ENCODE results near the gene TAF11L3.
"Not testable (repeated sequence)": the region's sequence is repeated elsewhere in the genome, so short reads cannot be mapped to it uniquely, and the experiment has no call there.

The TAF11L3 gene

DNA sequence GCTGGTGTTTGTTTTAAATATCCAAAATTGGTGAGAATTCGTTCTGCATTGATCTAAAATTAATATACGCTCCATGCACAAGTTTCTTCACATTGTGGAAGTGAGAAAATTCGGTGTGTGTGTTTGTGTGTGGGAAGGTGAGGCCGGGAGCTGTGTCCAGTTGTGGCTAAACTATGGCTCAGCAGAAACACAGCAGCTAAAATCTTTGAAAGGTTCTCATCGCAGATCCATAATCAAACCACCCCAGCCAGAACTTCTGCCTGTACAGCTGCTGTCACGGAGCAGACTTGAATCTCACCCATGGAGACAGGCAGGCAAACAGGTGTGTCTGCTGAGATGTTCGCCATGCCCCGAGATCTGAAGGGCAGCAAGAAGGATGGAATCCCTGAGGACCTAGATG lies 20.2 kb upstream of the TAF11L3 start, which contains the start of gene TAF11L2:
Gene TAF11L2, plus strand, starts transcription at position 301 of the 400 bp plus-strand sequence.
- H3K4me1 ChIP-seq (ENCODE audit: insufficient read depth, low read length), result not testable (repeated sequence)

DNA sequence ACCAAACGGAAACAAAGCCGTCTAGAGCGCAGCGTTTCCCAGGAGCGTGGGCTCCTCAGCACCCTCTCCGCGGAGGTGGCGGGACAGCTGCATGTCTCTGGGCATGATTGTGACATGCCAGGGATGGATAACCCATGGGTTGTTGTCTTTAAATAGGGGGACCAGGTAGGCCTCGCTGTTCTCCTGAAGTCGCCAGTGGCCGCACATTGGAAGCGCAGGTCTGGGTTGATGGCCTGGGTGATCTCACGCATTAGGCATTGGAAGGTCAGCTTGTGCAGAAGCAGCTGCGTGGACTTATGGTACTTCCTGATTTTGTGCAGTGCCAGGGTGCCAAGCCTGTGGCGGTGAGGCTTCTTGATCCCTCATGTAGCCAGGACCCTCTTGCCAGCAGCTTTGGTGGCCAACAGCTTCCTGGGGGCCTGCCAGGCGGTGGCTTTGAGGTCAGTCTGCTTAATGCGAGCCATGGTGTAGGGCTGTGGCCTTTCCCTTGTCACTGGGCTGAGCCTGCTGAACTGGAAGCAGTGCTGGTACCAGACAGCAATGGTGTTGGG lies 6.3 kb upstream of the TAF11L3 start:
- no peaks in the 10 kb centered on the region for H3K27me3 ChIP-seq (ENCODE audit: insufficient read depth, low read length)
- no peaks in the 10 kb centered on the region for H3K9me3 ChIP-seq (ENCODE audit: insufficient read depth, low read depth, low read length)
- no peak overlapping the region for H3K9ac ChIP-seq (ENCODE audit: low read depth, low read length)

More for the DNA sequence above, 20.2 kb upstream of the TAF11L3 start, which contains the start of gene TAF11L2:
- not testable (repeated sequence) for H3K9ac ChIP-seq (ENCODE audit: low read depth, low read length); H3K36me3 ChIP-seq (ENCODE audit: insufficient read depth, low read depth, low read length); H3K27ac ChIP-seq (ENCODE audit: low read length); H3K4me3 ChIP-seq (ENCODE audit: low read length); H3K9me3 ChIP-seq (ENCODE audit: insufficient read depth, low read depth, low read length); H3K27me3 ChIP-seq (ENCODE audit: insufficient read depth, low read length)

DNA sequence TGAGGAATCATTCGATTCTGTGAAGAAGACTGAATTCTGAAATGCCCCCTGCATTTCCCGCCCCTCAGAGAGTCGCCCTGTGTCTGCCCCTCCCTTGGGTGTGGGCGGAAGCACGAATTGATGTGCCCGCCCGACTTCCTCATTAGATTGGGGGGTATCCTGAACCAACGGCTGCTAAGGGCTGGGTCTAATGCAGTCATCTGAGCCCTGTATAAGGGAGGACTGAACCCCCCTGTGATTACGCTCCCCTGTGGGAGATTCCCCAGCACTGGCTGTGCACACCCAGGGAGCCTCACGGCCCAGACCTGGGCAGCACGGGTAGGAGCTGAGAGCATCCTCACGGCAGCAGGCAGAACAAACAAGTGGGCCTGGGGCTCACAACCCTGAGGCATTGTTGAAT lies 641 bp upstream of the TAF11L3 start:
- not testable (repeated sequence) for H3K4me3 ChIP-seq (ENCODE audit: low read length); H3K27me3 ChIP-seq (ENCODE audit: insufficient read depth, low read length); H3K9ac ChIP-seq (ENCODE audit: low read depth, low read length); H3K9me3 ChIP-seq (ENCODE audit: insufficient read depth, low read depth, low read length); H3K27ac ChIP-seq (ENCODE audit: low read length); H3K4me1 ChIP-seq (ENCODE audit: insufficient read depth, low read length); H3K36me3 ChIP-seq (ENCODE audit: insufficient read depth, low read depth, low read length)

More for the DNA sequence above, 6.3 kb upstream of the TAF11L3 start:
- Histone ChIP-seq H3K27ac (ENCODE audit: low read length) (no peak overlapping the region), H3K4me1 (ENCODE audit: insufficient read depth, low read length) (no peaks in the 10 kb centered on the region), H3K4me3 (ENCODE audit: low read length) (no peak overlapping the region), H3K36me3 (ENCODE audit: insufficient read depth, low read depth, low read length) (no peaks in the 10 kb centered on the region)

- H3K27ac ChIP-seq (ENCODE audit: low read length); H3K9me3 ChIP-seq (ENCODE audit: insufficient read depth, low read depth, low read length); H3K27me3 ChIP-seq (ENCODE audit: insufficient read depth, low read length); H3K36me3 ChIP-seq (ENCODE audit: insufficient read depth, low read depth, low read length); H3K4me1 ChIP-seq (ENCODE audit: insufficient read depth, low read length); H3K4me3 ChIP-seq (ENCODE audit: low read length); H3K9ac ChIP-seq (ENCODE audit: low read depth, low read length): not testable (repeated sequence)
Measured at GRCh38 chr5:17519508-17519907, 1.3 kb downstream of the TAF11L3 start.

GRCh38 chr5:17521501-17521900 lies 3.3 kb downstream of the TAF11L3 start, which contains the start of gene TAF11L4:
TAF11L4 (plus strand) TSS chr5:17521801.
- not testable (repeated sequence) for H3K36me3 ChIP-seq (ENCODE audit: insufficient read depth, low read depth, low read length); H3K4me3 ChIP-seq (ENCODE audit: low read length); H3K27ac ChIP-seq (ENCODE audit: low read length); H3K27me3 ChIP-seq (ENCODE audit: insufficient read depth, low read length); H3K9me3 ChIP-seq (ENCODE audit: insufficient read depth, low read depth, low read length); H3K9ac ChIP-seq (ENCODE audit: low read depth, low read length); H3K4me1 ChIP-seq (ENCODE audit: insufficient read depth, low read length)

- H3K27ac ChIP-seq (ENCODE audit: low read length); H3K4me3 ChIP-seq (ENCODE audit: low read length); H3K4me1 ChIP-seq (ENCODE audit: insufficient read depth, low read length); H3K9me3 ChIP-seq (ENCODE audit: insufficient read depth, low read depth, low read length); H3K9ac ChIP-seq (ENCODE audit: low read depth, low read length); H3K27me3 ChIP-seq (ENCODE audit: insufficient read depth, low read length); H3K36me3 ChIP-seq (ENCODE audit: insufficient read depth, low read depth, low read length): not testable (repeated sequence)
Measured at GRCh38 chr5:17524935-17525334, 6.8 kb downstream of the TAF11L3 start, which contains the start of gene TAF11L5. TAF11L5 (plus strand) TSS chr5:17525235.

DNA sequence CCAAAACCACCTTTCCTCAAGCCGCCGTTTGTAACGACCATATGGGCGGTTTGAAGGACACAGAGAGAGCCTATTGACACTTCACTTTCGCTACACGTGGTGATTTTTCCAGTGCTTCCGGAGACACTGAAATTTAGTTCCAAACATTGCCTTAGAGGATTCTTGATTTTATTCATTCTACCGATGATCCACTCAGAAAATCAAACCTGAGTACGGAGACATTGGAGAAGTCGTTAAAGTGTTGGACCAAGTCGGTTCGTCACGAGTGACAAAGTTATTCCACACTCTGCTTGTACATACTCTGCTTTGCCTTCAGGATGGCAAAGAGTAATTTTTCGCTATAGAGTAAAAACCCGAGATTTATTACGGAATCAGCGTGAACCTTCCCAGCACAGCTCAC lies 8.3 kb downstream of the TAF11L3 start:
- not testable (repeated sequence) for H3K4me1 ChIP-seq (ENCODE audit: insufficient read depth, low read length); H3K4me3 ChIP-seq (ENCODE audit: low read length); H3K27ac ChIP-seq (ENCODE audit: low read length); H3K9ac ChIP-seq (ENCODE audit: low read depth, low read length); H3K9me3 ChIP-seq (ENCODE audit: insufficient read depth, low read depth, low read length); H3K27me3 ChIP-seq (ENCODE audit: insufficient read depth, low read length); H3K36me3 ChIP-seq (ENCODE audit: insufficient read depth, low read depth, low read length)

- H3K9me3 ChIP-seq (ENCODE audit: insufficient read depth, low read depth, low read length); H3K36me3 ChIP-seq (ENCODE audit: insufficient read depth, low read depth, low read length); H3K4me1 ChIP-seq (ENCODE audit: insufficient read depth, low read length); H3K27ac ChIP-seq (ENCODE audit: low read length); H3K27me3 ChIP-seq (ENCODE audit: insufficient read depth, low read length); H3K4me3 ChIP-seq (ENCODE audit: low read length); H3K9ac ChIP-seq (ENCODE audit: low read depth, low read length): not testable (repeated sequence)
Measured at GRCh38 chr5:17528369-17528768, 10.2 kb downstream of the TAF11L3 start, which contains the start of gene TAF11L6. TAF11L6 (plus strand) TSS chr5:17528669.
